Measurements from ENCODE around the gene BTBD18. TPM values are rescaled to one million over a fixed set of nuclear protein-coding genes. Genes with fewer than 3 reads are reported as not detected.
A peak's percentile ranks its signal among the peaks of the same experiment; 100 is the strongest.

The BTBD18 gene
- total and polyA plus RNA-seq, 2 of the 13 experiments (the other 11 are each of a cell fraction or from before 2014, with no cell fraction given): not detected

GRCh38 chr11:57800444-57801182, 49.0 kb upstream of the BTBD18 start (continued):
- TF ChIP-seq HNF1A (IDR thresholded peaks at IDR 0.05; ENCODE audit: low read depth) (no peak), HNF1A (CRISPR knock-in tag; IDR thresholded peaks at IDR 0.05; ENCODE audit: borderline replicate concordance) (peak; percentile 66; the same call in 1 of the 2 replicates), ZNF264 (CRISPR knock-in tag; IDR thresholded peaks at IDR 0.05) (no peak), ZNF720 (CRISPR knock-in tag; IDR thresholded peaks at IDR 0.05) (no peak), HOXD1 (CRISPR knock-in tag; IDR thresholded peaks at IDR 0.05) (no peak), BCL3 (CRISPR knock-in tag; IDR thresholded peaks at IDR 0.05) (no peak), NFYB (CRISPR knock-in tag; IDR thresholded peaks at IDR 0.05) (no peak), ZNF235 (CRISPR knock-in tag; IDR thresholded peaks at IDR 0.05; ENCODE audit: borderline replicate concordance) (no peak), LCORL (IDR thresholded peaks at IDR 0.05) (no peak; the same call in 1 of the 2 replicates), LCORL (CRISPR knock-in tag; IDR thresholded peaks at IDR 0.05) (peak; percentile 87), ZNF776 (CRISPR knock-in tag; IDR thresholded peaks at IDR 0.05) (no peak), ZBTB1 (CRISPR knock-in tag; IDR thresholded peaks at IDR 0.05; ENCODE audit: borderline replicate concordance) (no peak), HDAC6 (IDR thresholded peaks at IDR 0.05; ENCODE audit: low read depth, low read length) (no peak), POLR2A (IDR thresholded peaks at IDR 0.05; ENCODE audit: insufficient read depth in 1 of 2, low read depth in 2 of 2, low read length in 2 of 2) (no peak), NFE2L1 (CRISPR knock-in tag; IDR thresholded peaks at IDR 0.05; ENCODE audit: borderline replicate concordance) (no peak), ZNF24 (IDR thresholded peaks at IDR 0.05) (no peak), NR2F1 (CRISPR knock-in tag; IDR thresholded peaks at IDR 0.05) (peak in 1 of 2 experiments; percentile 40; a peak in 1 of 4 replicates), ATAD3A (CRISPR knock-in tag; IDR thresholded peaks at IDR 0.05) (no peak), SETDB1 (CRISPR knock-in tag; IDR thresholded peaks at IDR 0.05; ENCODE audit: borderline replicate concordance) (no peak), MLXIP (CRISPR knock-in tag; IDR thresholded peaks at IDR 0.05; ENCODE audit: borderline replicate concordance) (no peak), TAF1 (CRISPR knock-in tag; IDR thresholded peaks at IDR 0.05) (no peak), TOE1 (CRISPR knock-in tag; IDR thresholded peaks at IDR 0.05) (no peak)

All from HepG2 (cell line).